Non-pigmented ciliary epithelial cell (primary cell): ENCODE results near the gene GRIK4.

Experiments used
- DNase-seq: peaks from one replicate; pipeline ENCODE4 v3.0.0-alpha.2; 2010; ENCODE audit warnings: low read depth

Gene GRIK4

GRCh38 chr11:120668537-120668936 is 157.0 kb downstream of the GRIK4 start:
- no peak for DNase-seq

GRCh38 chr11:120674542-120674941 is 163.0 kb downstream of the GRIK4 start:
- DNase-seq: no peak

GRCh38 chr11:120675171-120675570 is 163.6 kb downstream of the GRIK4 start:
- no peak for DNase-seq

GRCh38 chr11:120676991-120677390 is 165.4 kb downstream of the GRIK4 start:
- no peak for DNase-seq

- no peak for DNase-seq
Measured at GRCh38 chr11:120680322-120680721, 168.8 kb downstream of the GRIK4 start.

- no peak for DNase-seq
Measured at GRCh38 chr11:120681434-120682331, 170.1 kb downstream of the GRIK4 start.

- DNase-seq: no peak
Measured at GRCh38 chr11:120682332-120682649, 170.7 kb downstream of the GRIK4 start.

- DNase-seq: no peak
Measured at GRCh38 chr11:120682866-120683265, 171.3 kb downstream of the GRIK4 start.

- no peak for DNase-seq
Measured at GRCh38 chr11:120686516-120686915, 175.0 kb downstream of the GRIK4 start.

- DNase-seq: no peak
Measured at GRCh38 chr11:120688163-120688562, 176.6 kb downstream of the GRIK4 start.

- no peak for DNase-seq
Measured at GRCh38 chr11:120689596-120690275, 178.2 kb downstream of the GRIK4 start.

GRCh38 chr11:120690406-120690805 is 178.9 kb downstream of the GRIK4 start:
- DNase-seq: no peak

GRCh38 chr11:120694726-120695125 is 183.2 kb downstream of the GRIK4 start:
- DNase-seq: no peak

GRCh38 chr11:120695426-120695825 is 183.9 kb downstream of the GRIK4 start:
- no peak for DNase-seq

- DNase-seq: no peak
Measured at GRCh38 chr11:120695939-120696338, 184.4 kb downstream of the GRIK4 start.

GRCh38 chr11:120696597-120697218 is 185.2 kb downstream of the GRIK4 start:
- no peak for DNase-seq

GRCh38 chr11:120698918-120699317 is 187.4 kb downstream of the GRIK4 start:
- no peak for DNase-seq

- DNase-seq: no peak
Measured at GRCh38 chr11:120702656-120703055, 191.1 kb downstream of the GRIK4 start.

GRCh38 chr11:120703358-120704152 is 192.0 kb downstream of the GRIK4 start:
- DNase-seq: no peak

- no peak for DNase-seq
Measured at GRCh38 chr11:120704256-120704750, 192.8 kb downstream of the GRIK4 start.

- no peak for DNase-seq
Measured at GRCh38 chr11:120706257-120706656, 194.7 kb downstream of the GRIK4 start.

GRCh38 chr11:120707098-120707497 is 195.6 kb downstream of the GRIK4 start:
- DNase-seq: no peak
